ENCODE data around the gene SLC12A9. TPM values are rescaled to one million over a fixed set of nuclear protein-coding genes. Genes with fewer than 3 reads are reported as not detected.

SLC12A9 gene
- total RNA-seq, 1 experiment from 2014 or later: 24.6 TPM

GRCh38 chr7:100885440-100886141 is 33.1 kb downstream of the SLC12A9 start:
- TF ChIP-seq JUND (IDR thresholded peaks at IDR 0.05): no peak
- no peak for TF ChIP-seq YY1 (IDR thresholded peaks at IDR 0.05; ENCODE audit: extremely low read depth, insufficient replicate concordance, low read depth, low read length)
- TF ChIP-seq REST (IDR thresholded peaks at IDR 0.05; ENCODE audit: low read depth): no peak
- no peak for TF ChIP-seq POLR2A (IDR thresholded peaks at IDR 0.05; ENCODE audit: borderline replicate concordance, extremely low read depth, insufficient read depth, insufficient read length)
- no peak for TF ChIP-seq ZFX (IDR thresholded peaks at IDR 0.05)
- no peak for TF ChIP-seq MAX (IDR thresholded peaks at IDR 0.05)
- TF ChIP-seq EZH2phosphoT487 (IDR thresholded peaks at IDR 0.05; ENCODE audit: borderline replicate concordance): no peak
- TF ChIP-seq ZBTB33 (IDR thresholded peaks at IDR 0.05; ENCODE audit: extremely low read depth, insufficient replicate concordance, low read length): no peak
- TF ChIP-seq TCF7L2 (IDR thresholded peaks at IDR 0.05; ENCODE audit: borderline replicate concordance, extremely low read depth, insufficient read depth, insufficient read length): no peak
- no peak for TF ChIP-seq FOSL1 (IDR thresholded peaks at IDR 0.05; ENCODE audit: low read depth)
- no peak for TF ChIP-seq EZH2 (IDR thresholded peaks at IDR 0.05)
- no peak for TF ChIP-seq CEBPB (IDR thresholded peaks at IDR 0.05; ENCODE audit: low read depth)
- TF ChIP-seq SP1 (IDR thresholded peaks at IDR 0.05; ENCODE audit: low read depth): no peak
- TF ChIP-seq ZNF274 (IDR thresholded peaks at IDR 0.05; ENCODE audit: low read depth, low read length): no peak
- no peak for TF ChIP-seq CTCF (IDR thresholded peaks at IDR 0.05 in 2 of 3, conservative IDR thresholded peaks at IDR 0.05 in 1 of 3; ENCODE audit: borderline replicate concordance in 1 of 3, insufficient read depth in 1 of 3, low read depth in 2 of 3, low read length in 2 of 3)
- ChIA-PET RAD21 (ENCODE audit: low non-redundant PET in 1 of 2, low total read pairs in 2 of 2, uncharacterized antibody in 2 of 2, unreplicated experiment in 2 of 2) (no interaction called here), CTCF (interaction anchor here (1.4 kb wide), 1 partner anchor 84 kb away, joined by 3 read pairs; no protein-coding TSS in a partner anchor), POLR2A (interaction anchor here (0.9 kb wide), 1 partner anchor 10 kb away, joined by 3 read pairs; no protein-coding TSS in a partner anchor)
- peaks cover 78% of the 10 kb centered on the region for H3K79me2 ChIP-seq (ENCODE audit: insufficient read depth, low read length)
- no peak overlapping the region for H3K4me3 ChIP-seq (replicated peaks in 1 of 2; ENCODE audit: low read depth in 1 of 2, low read length in 2 of 2)
- DNase-seq (ENCODE audit: low read depth, low spot score): no peak
- no peak overlapping the region for H3K4me2 ChIP-seq (ENCODE audit: low read length)
- H2AFZ ChIP-seq (ENCODE audit: low read depth, low read length, poor library complexity, severe bottlenecking): no peak overlapping the region
- intact Hi-C loops (cut with micrococcal nuclease): no loop called here
- no peak overlapping the region; the same call in 1 of the 2 replicates for H3K27ac ChIP-seq (ENCODE audit: low read depth, low read length)
- H3K9me3 ChIP-seq (ENCODE audit: control insufficient read depth in 1 of 2, insufficient read depth in 1 of 2, low read depth in 1 of 2, low read length in 2 of 2): no peaks in the 10 kb centered on the region
- H3K27me3 ChIP-seq (ENCODE audit: insufficient read depth, low read length): no peaks in the 10 kb centered on the region
- no peak for ATAC-seq
- peaks cover 54 to 83% of the 10 kb centered on the region in 2 experiments for H3K36me3 ChIP-seq (ENCODE audit: control insufficient read depth in 1 of 2, insufficient read depth in 2 of 2, low read length in 2 of 2)
- no TSS peak for BruUV-seq (replicated peaks)
- H4K20me1 ChIP-seq (ENCODE audit: insufficient read depth): no peaks in the 10 kb centered on the region
- H3K9me2 ChIP-seq (ENCODE audit: insufficient read depth): no peaks in the 10 kb centered on the region
- H3K9ac ChIP-seq (ENCODE audit: low read length): no peak overlapping the region
- peaks cover 1 to 31% of the 10 kb centered on the region in 2 experiments for H3K4me1 ChIP-seq (ENCODE audit: control insufficient read depth in 1 of 2, insufficient read depth in 2 of 2, low read length in 2 of 2)
